HepG2 (cell line): Measurements from ENCODE around the gene CNNM4. TPM values are rescaled to one million over a fixed set of nuclear protein-coding genes. Genes with fewer than 3 reads are reported as not detected.

Experiments
- ATAC-seq: fragments of 200-7000 bp; cut with Tn5 transposase; 3 replicates; pipeline ENCODE4 v1.9.1; 2020; ENCODE audit warnings: mild to moderate bottlenecking, moderate library complexity
- BruUV-seq: library from RNA; stranded (reverse); fragments of 400-500 nt; replicated peaks from 2 replicates; lab custom pipeline; 2021; lab: Mats Ljungman, UMichigan
- CTCF ChIA-PET: fragments of 300-600 bp; formaldehyde crosslinking; extraction: SDS; loops from one replicate; lab custom pipeline; 2021; ENCODE audit warnings: low total read pairs, inconsistent platforms, low intra/inter-chr PET ratio; lab: Yijun Ruan, JAX
- POLR2A ChIA-PET: fragments of 350-600 bp; sonication (Branson Sonifier 250); formaldehyde crosslinking; loops from one replicate; lab custom pipeline; 2020; ENCODE audit warnings: antibody characterized with exemption, inconsistent platforms; lab: Yijun Ruan, JAX
- DNase-seq: peaks from one replicate; pipeline ENCODE4 v3.0.0-alpha.2; 2015; ENCODE audit warnings: low spot score
- FAIRE-seq: peaks from 3 replicates; lab custom pipeline; 2011; peaks lifted over from hg19 to GRCh38; lab: Jason Lieb, UNC
- H2AFZ ChIP-seq: one replicate; pipeline ENCODE4 v1.6.1; 2011; ENCODE audit warnings: low read length, inconsistent platforms
- H3K27ac ChIP-seq: fragments of 300-600 bp; 3 replicates; pipeline ENCODE4 v1.8.0; 2011; ENCODE audit warnings: mixed run types, mild to moderate bottlenecking, mixed read lengths, low read length, inconsistent platforms; ENCODE audit not compliant: insufficient read depth; ENCODE audit errors: extremely low read length
- H3K27me3 ChIP-seq, 2 experiments: fragments of 200-600 bp in 1 of 2; 2 replicates in 1 of 2; 3 replicates in 1 of 2; pipeline versions ENCODE4 v1.6.0 to v1.8.0; 2011; ENCODE audit warnings: low read length in 2 of 2, mild to moderate bottlenecking in 2 of 2, moderate library complexity in 2 of 2, inconsistent platforms in 1 of 2; ENCODE audit not compliant: insufficient read depth in 2 of 2, control insufficient read depth in 1 of 2
- H3K36me3 ChIP-seq, 2 experiments: fragments of 200-600 bp in 1 of 2; replicated peaks in 1 of 2; 2 replicates in 1 of 2; 3 replicates in 1 of 2; pipeline versions ENCODE4 v1.5.1 to v1.8.0; 2011; ENCODE audit warnings: low read length in 2 of 2, inconsistent platforms in 1 of 2; ENCODE audit not compliant: insufficient read depth in 2 of 2, control insufficient read depth in 1 of 2
- H3K4me1 ChIP-seq: 2 replicates; pipeline ENCODE4 v1.5.1; 2012; ENCODE audit warnings: low read length, inconsistent platforms; ENCODE audit not compliant: insufficient read depth
- H3K4me2 ChIP-seq: 2 replicates; pipeline ENCODE4 v1.6.0; 2011; ENCODE audit warnings: low read depth, low read length, inconsistent platforms
- H3K4me3 ChIP-seq, 3 experiments: fragments of 200-600 bp in 1 of 3; sonication (generic), shearing (Covaris generic) in 1 of 3; replicated peaks in 1 of 3; 2 replicates each; pipeline ENCODE4 v1.5.1; 2011 to 2016; ENCODE audit warnings: low read length in 3 of 3, inconsistent platforms in 2 of 3, low read depth in 2 of 3, mild to moderate bottlenecking in 2 of 3, control low read depth in 1 of 3, mixed read lengths in 1 of 3; ENCODE audit not compliant: insufficient read depth in 1 of 3
- H3K79me2 ChIP-seq: one replicate; pipeline ENCODE4 v1.6.1; 2011; ENCODE audit warnings: low read length, inconsistent platforms; ENCODE audit not compliant: insufficient read depth
- H3K9ac ChIP-seq: 2 replicates; pipeline ENCODE4 v1.6.0; 2011; ENCODE audit warnings: mild to moderate bottlenecking, low read depth, low read length, inconsistent platforms; ENCODE audit not compliant: insufficient read depth
- H3K9me3 ChIP-seq: 2 replicates; pipeline ENCODE4 v1.5.1; 2012; ENCODE audit warnings: mild to moderate bottlenecking, low read length
- H4K20me1 ChIP-seq: 2 replicates; pipeline ENCODE4 v1.6.0; 2011; ENCODE audit warnings: inconsistent platforms, mild to moderate bottlenecking, low read length, moderate library complexity; ENCODE audit not compliant: insufficient read depth
- CEBPB ChIP-seq: IDR thresholded peaks from 2 replicates; pipeline ENCODE4 v1.6.1; 2011; ENCODE audit warnings: low read depth, low read length, improper control_type of control experiment, borderline replicate concordance
- CENPX ChIP-seq: sonication (generic); formaldehyde crosslinking; IDR thresholded peaks from 2 replicates; pipeline ENCODE4 v1.9.0; 2021; ENCODE audit warnings: mild to moderate bottlenecking, missing genetic modification reagents, moderate library complexity
- DNMT3B ChIP-seq: conservative IDR thresholded peaks from 2 replicates; pipeline ENCODE4 v1.6.1; 2016; ENCODE audit warnings: missing biosample characterization, control low read depth
- FOXP4 ChIP-seq: sonication (generic); formaldehyde crosslinking; IDR thresholded peaks from 2 replicates; pipeline ENCODE4 v1.4.0; 2020; ENCODE audit warnings: missing genetic modification reagents
- GATAD1 ChIP-seq: IDR thresholded peaks from 2 replicates; pipeline ENCODE4 v1.6.1; 2016; ENCODE audit warnings: missing genetic modification reagents, missing compliant biosample characterization
- MAX ChIP-seq: IDR thresholded peaks from 2 replicates; pipeline ENCODE4 v1.6.1; 2012; ENCODE audit warnings: inconsistent platforms
- MED8 ChIP-seq: sonication (generic); formaldehyde crosslinking; IDR thresholded peaks from 2 replicates; pipeline ENCODE4 v1.8.1; 2023; ENCODE audit warnings: mild to moderate bottlenecking, missing genetic modification reagents; ENCODE audit not compliant: insufficient replicate concordance
- MEIS2 ChIP-seq: sonication (generic); formaldehyde crosslinking; IDR thresholded peaks from 2 replicates; pipeline ENCODE4 v1.9.0; 2021; ENCODE audit warnings: mild to moderate bottlenecking, missing genetic modification reagents
- MXD1 ChIP-seq: sonication (generic); formaldehyde crosslinking; IDR thresholded peaks from 2 replicates; pipeline ENCODE4 v1.4.0; 2020; ENCODE audit warnings: mild to moderate bottlenecking, missing genetic modification reagents
- PHF8 ChIP-seq: sonication (generic); formaldehyde crosslinking; IDR thresholded peaks from 2 replicates; pipeline ENCODE4 v1.5.0; 2020; ENCODE audit warnings: missing genetic modification reagents
- RFX5 ChIP-seq: IDR thresholded peaks from 2 replicates; pipeline ENCODE4 v1.6.1; 2011; ENCODE audit warnings: low read depth, low read length, improper control_type of control experiment
- SOX13 ChIP-seq, 3 experiments: fragments of 450-650 bp in 1 of 3; sonication (generic) in 1 of 3; formaldehyde crosslinking in 1 of 3; IDR thresholded peaks in 2 of 3; conservative IDR thresholded peaks in 1 of 3; 2 replicates each; pipeline versions ENCODE4 v1.5.0 to v1.6.1; 2016 to 2020; ENCODE audit warnings: antibody characterized with exemption in 1 of 3, mild to moderate bottlenecking in 1 of 3, missing compliant biosample characterization in 1 of 3, missing genetic modification reagents in 1 of 3, moderate library complexity in 1 of 3
- SOX5 ChIP-seq: IDR thresholded peaks from 2 replicates; pipeline ENCODE4 v1.6.1; 2016; ENCODE audit warnings: borderline replicate concordance
- ZFP37 ChIP-seq: sonication (generic); formaldehyde crosslinking; IDR thresholded peaks from 2 replicates; pipeline ENCODE4 v1.4.0; 2020; ENCODE audit warnings: missing genetic modification reagents, borderline replicate concordance
- ZFX ChIP-seq: sonication (generic); formaldehyde crosslinking; IDR thresholded peaks from 2 replicates; pipeline ENCODE4 v1.4.0; 2020; ENCODE audit warnings: mild to moderate bottlenecking, low read depth, missing genetic modification reagents, moderate library complexity
- ZNF224 ChIP-seq: sonication (generic); formaldehyde crosslinking; IDR thresholded peaks from 2 replicates; pipeline ENCODE4 v1.5.0; 2020; ENCODE audit warnings: mild to moderate bottlenecking, missing genetic modification reagents
- ZNF256 ChIP-seq: sonication (generic); formaldehyde crosslinking; conservative IDR thresholded peaks from 2 replicates; pipeline ENCODE4 v1.4.0; 2020; ENCODE audit warnings: missing genetic modification reagents
- ZNF547 ChIP-seq: sonication (generic); formaldehyde crosslinking; IDR thresholded peaks from 2 replicates; pipeline ENCODE4 v1.5.1; 2020; ENCODE audit warnings: mild to moderate bottlenecking, missing genetic modification reagents
- ZNF777 ChIP-seq: sonication (generic); formaldehyde crosslinking; IDR thresholded peaks from 2 replicates; pipeline ENCODE4 v1.4.0; 2020; ENCODE audit warnings: missing genetic modification reagents
- ZNF878 ChIP-seq: sonication (generic); formaldehyde crosslinking; IDR thresholded peaks from 2 replicates; pipeline ENCODE4 v1.8.1; 2023; ENCODE audit warnings: mild to moderate bottlenecking, missing genetic modification reagents, moderate library complexity
- ZSCAN21 ChIP-seq: sonication (generic); formaldehyde crosslinking; IDR thresholded peaks from 2 replicates; pipeline ENCODE4 v1.8.0; 2022; ENCODE audit warnings: mild to moderate bottlenecking, missing genetic modification reagents, moderate library complexity, borderline replicate concordance
- whole genome bisulfite sequencing: methylation state at CpG from one replicate; pipeline ENCODE4 v1.1.6; 2017; ENCODE audit warnings: low lambda C conversion rate; 5-methylcytosine and 5-hydroxymethylcytosine counted together
- in situ Hi-C: cut with HindIII; loops from 2 replicates; pipeline ENCODE4 v1.10.0; 2017; ENCODE audit warnings: low pct_unique_long_range_greater_than_20kb; ENCODE audit not compliant: extremely low pct_ligation_motif_present
- intact Hi-C: fragments of 100-400 bp; cut with micrococcal nuclease; formaldehyde crosslinking; loops from one replicate; pipeline ENCODE4 v1.10.0; 2022; ENCODE audit not compliant: unreplicated experiment
- polyA plus RNA-seq, 8 experiments: library from polyadenylated mRNA; depleted of rRNA in 3 of 8; stranded (reverse) in 7 of 8; unstranded in 1 of 8; fragments of >200 nt; fragmentation: Illumina TruSeq in 4 of 8; extraction: Trizol in 4 of 8; gene quantifications; 2 replicates each; pipeline versions ENCODE4 v1.2.1 to v1.2.3, GENCODE V29; 2011 to 2016; ENCODE audit warnings: low read depth in 4 of 8, missing spikeins in 1 of 8, mixed read lengths in 1 of 8; ENCODE audit not compliant: insufficient read depth in 1 of 8
- total RNA-seq, 5 experiments: library from RNA; depleted of rRNA; stranded (reverse); fragments of >200 nt; fragmentation: Illumina TruSeq; extraction: Trizol; gene quantifications; 2 replicates each; pipeline ENCODE4 v1.2.3, GENCODE V29; 2016; ENCODE audit warnings: low read depth in 1 of 5

CNNM4 gene
- total and polyA plus RNA-seq, 2 of the 13 experiments (the other 11 are each of a cell fraction or from before 2014, with no cell fraction given): 5.9 to 8.4 TPM

GRCh38 chr2:96715658-96716057 is 45.0 kb upstream of the CNNM4 start:
- POLR2A ChIA-PET: interaction anchor here (1.0 kb wide), 2 partner anchors 45 to 142 kb away, joined by 3 to 5 read pairs; partner anchors contain the start of genes ANKRD39 and CNNM4
- TF ChIP-seq MAX (no peak), SOX13 (IDR thresholded peaks at IDR 0.05) (no peak), SOX13 (CRISPR knock-in tag; conservative IDR thresholded peaks at IDR 0.05 in 1 of 2, IDR thresholded peaks at IDR 0.05 in 1 of 2) (peak in 1 of 2 experiments; percentile 81; a peak in 2 of 4 replicates), CENPX (no peak), FOXP4 (CRISPR knock-in tag) (peak; percentile 37; the same call in 1 of the 2 replicates), DNMT3B (0 out of 2 replicates have a peak, but pooled peaks have one; percentile 43), ZFX (CRISPR knock-in tag) (no peak), ZNF547 (no peak), MED8 (CRISPR knock-in tag) (no peak), ZNF224 (no peak), MXD1 (CRISPR knock-in tag) (no peak), RFX5 (no peak), PHF8 (CRISPR knock-in tag) (no peak), MEIS2 (CRISPR knock-in tag) (no peak), ZSCAN21 (CRISPR knock-in tag) (no peak), CEBPB (peak; percentile 90), SOX5 (CRISPR knock-in tag) (peak; percentile 87), ZNF777 (no peak), ZNF256 (no peak), ZFP37 (CRISPR knock-in tag) (no peak), ZNF878 (CRISPR knock-in tag) (no peak), GATAD1 (CRISPR knock-in tag) (0 out of 2 replicates have a peak, but pooled peaks have one; percentile 36)

More at GRCh38 chr2:96715658-96716057, 45.0 kb upstream of the CNNM4 start:
- Histone ChIP-seq H3K79me2 (no peaks in the 10 kb centered on the region), H3K4me2 (no peak overlapping the region), H3K27me3 (no peaks in the 10 kb centered on the region; a peak in 1 of 5 replicates), H3K9ac (no peak overlapping the region), H2AFZ (no peak overlapping the region), H4K20me1 (no peaks in the 10 kb centered on the region), H3K4me3 (no peak overlapping the region), H3K4me1 (peaks cover 22% of the 10 kb centered on the region), H3K9me3 (no peaks in the 10 kb centered on the region), H3K36me3 (peaks cover 26 to 36% of the 10 kb centered on the region in 2 experiments), H3K27ac (peak overlapping the region; percentile 14)
- peak; percentile 80 for DNase-seq
- intact Hi-C loops: no loop called here
- in situ Hi-C loops: no loop called here
- ATAC-seq: peak; percentile 71
- FAIRE-seq: peak; percentile 61
- 60% methylated on average over 5 of the region's 5 CpGs for WGBS
- no TSS peak for BruUV-seq
- CTCF ChIA-PET: no interaction called here
